Astrocyte (in vitro differentiated cells and primary cell): ENCODE results near the gene PTPN14. TPM values are rescaled to one million over a fixed set of nuclear protein-coding genes. Genes with fewer than 3 reads are reported as not detected.

Source experiments
- DNase-seq: peaks from one replicate; pipeline ENCODE4 v3.0.0-alpha.2; 2010; ENCODE audit warnings: low read depth
- FAIRE-seq: peaks from 2 replicates; lab custom pipeline; 2011; peaks lifted over from hg19 to GRCh38; lab: Jason Lieb, UNC
- H2AFZ ChIP-seq: 2 replicates; pipeline ENCODE4 v1.6.0; 2012; ENCODE audit warnings: low read depth, low read length, inconsistent platforms
- H3K27ac ChIP-seq: 2 replicates; pipeline ENCODE4 v1.5.1; 2011; ENCODE audit warnings: low read depth, low read length, inconsistent platforms
- H3K27me3 ChIP-seq: 2 replicates; pipeline ENCODE4 v1.6.0; 2011; ENCODE audit warnings: low read length, inconsistent platforms; ENCODE audit not compliant: insufficient read depth
- H3K36me3 ChIP-seq: 2 replicates; pipeline ENCODE4 v1.5.1; 2011; ENCODE audit warnings: low read length, inconsistent platforms; ENCODE audit not compliant: insufficient read depth
- H3K4me1 ChIP-seq: 2 replicates; pipeline ENCODE4 v1.5.1; 2011; ENCODE audit warnings: low read length, inconsistent platforms; ENCODE audit not compliant: insufficient read depth
- H3K4me2 ChIP-seq: 2 replicates; pipeline ENCODE4 v1.6.0; 2012; ENCODE audit warnings: low read length, inconsistent platforms
- H3K4me3 ChIP-seq: 2 replicates; pipeline ENCODE4 v1.5.1; 2011; ENCODE audit warnings: low read depth, mild to moderate bottlenecking, low read length, inconsistent platforms; ENCODE audit not compliant: insufficient read depth
- H3K79me2 ChIP-seq: 2 replicates; pipeline ENCODE4 v1.6.0; 2012; ENCODE audit warnings: mild to moderate bottlenecking, low read length, inconsistent platforms; ENCODE audit not compliant: insufficient read depth
- H3K9ac ChIP-seq: 2 replicates; pipeline ENCODE4 v1.6.0; 2012; ENCODE audit warnings: mild to moderate bottlenecking, low read length, inconsistent platforms
- H3K9me3 ChIP-seq: 2 replicates; pipeline ENCODE4 v1.5.1; 2012; ENCODE audit warnings: low read depth, mild to moderate bottlenecking, low read length, inconsistent platforms; ENCODE audit not compliant: insufficient read depth
- H4K20me1 ChIP-seq: 2 replicates; pipeline ENCODE4 v1.6.0; 2012; ENCODE audit warnings: low read length, inconsistent platforms; ENCODE audit not compliant: insufficient read depth
- H3K27ac Mint-ChIP-seq: one replicate; pipeline ENCODE4 v1.8.0; 2021; ENCODE audit warnings: mild to moderate bottlenecking, mixed read lengths; ENCODE audit not compliant: unreplicated experiment
- H3K27me3 Mint-ChIP-seq: one replicate; pipeline ENCODE4 v1.8.0; 2021; ENCODE audit warnings: low read depth, mixed read lengths; ENCODE audit not compliant: unreplicated experiment
- H3K36me3 Mint-ChIP-seq: one replicate; pipeline ENCODE4 v1.8.0; 2021; ENCODE audit warnings: low read depth, mixed read lengths; ENCODE audit not compliant: unreplicated experiment
- H3K4me1 Mint-ChIP-seq: one replicate; pipeline ENCODE4 v1.8.0; 2021; ENCODE audit warnings: low read depth, mixed read lengths; ENCODE audit not compliant: unreplicated experiment
- H3K4me3 Mint-ChIP-seq: one replicate; pipeline ENCODE4 v1.8.0; 2021; ENCODE audit warnings: mild to moderate bottlenecking, moderate library complexity, mixed read lengths; ENCODE audit not compliant: unreplicated experiment
- H3K9me3 Mint-ChIP-seq: one replicate; pipeline ENCODE4 v1.8.0; 2021; ENCODE audit warnings: mild to moderate bottlenecking, mixed read lengths; ENCODE audit not compliant: unreplicated experiment
- EZH2 ChIP-seq: IDR thresholded peaks from 2 replicates; pipeline ENCODE4 v1.6.1; 2012; ENCODE audit warnings: mild to moderate bottlenecking, low read length, inconsistent platforms; ENCODE audit not compliant: insufficient read depth
- total RNA-seq: library from RNA; stranded (reverse); gene quantifications from 2 replicates; pipeline ENCODE4 v1.2.1, GENCODE V29; 2021
- TF ChIP-seq, protein P1 (sequence below): IDR thresholded peaks from 2 replicates; pipeline ENCODE4 v1.5.1; 2011; ENCODE audit warnings: low read depth, mild to moderate bottlenecking, inconsistent platforms, low read length, moderate library complexity; ENCODE audit not compliant: insufficient read depth

Gene PTPN14
- total RNA-seq, 1 donor from 2014 or later, result 177 TPM

GRCh38 chr1:214423045-214423444 lies 128.4 kb downstream of the PTPN14 start:
- Histone ChIP-seq H4K20me1 (no peaks in the 10 kb centered on the region), H3K9ac (peak overlapping the region; percentile 80), H3K4me1 (peaks cover 59% of the 10 kb centered on the region), H3K4me2 (peak overlapping the region; percentile 76), H3K36me3 (no peaks in the 10 kb centered on the region), H3K27me3 (no peaks in the 10 kb centered on the region), H3K79me2 (peaks cover 71% of the 10 kb centered on the region), H3K9me3 (no peaks in the 10 kb centered on the region), H3K27ac (peak overlapping the region; percentile 95), H3K4me3 (peak overlapping the region; percentile 14), H2AFZ (no peak overlapping the region)
- Mint-ChIP-seq H3K4me1 (peaks cover 74% of the 10 kb centered on the region), H3K4me3 (no peak overlapping the region), H3K9me3 (no peaks in the 10 kb centered on the region), H3K27ac (peak overlapping the region; percentile 69), H3K27me3 (no peaks in the 10 kb centered on the region), H3K36me3 (peaks cover 10% of the 10 kb centered on the region)
- FAIRE-seq, result no peak
- DNase-seq, result peak; percentile 71
- TF ChIP-seq, protein P1, sequence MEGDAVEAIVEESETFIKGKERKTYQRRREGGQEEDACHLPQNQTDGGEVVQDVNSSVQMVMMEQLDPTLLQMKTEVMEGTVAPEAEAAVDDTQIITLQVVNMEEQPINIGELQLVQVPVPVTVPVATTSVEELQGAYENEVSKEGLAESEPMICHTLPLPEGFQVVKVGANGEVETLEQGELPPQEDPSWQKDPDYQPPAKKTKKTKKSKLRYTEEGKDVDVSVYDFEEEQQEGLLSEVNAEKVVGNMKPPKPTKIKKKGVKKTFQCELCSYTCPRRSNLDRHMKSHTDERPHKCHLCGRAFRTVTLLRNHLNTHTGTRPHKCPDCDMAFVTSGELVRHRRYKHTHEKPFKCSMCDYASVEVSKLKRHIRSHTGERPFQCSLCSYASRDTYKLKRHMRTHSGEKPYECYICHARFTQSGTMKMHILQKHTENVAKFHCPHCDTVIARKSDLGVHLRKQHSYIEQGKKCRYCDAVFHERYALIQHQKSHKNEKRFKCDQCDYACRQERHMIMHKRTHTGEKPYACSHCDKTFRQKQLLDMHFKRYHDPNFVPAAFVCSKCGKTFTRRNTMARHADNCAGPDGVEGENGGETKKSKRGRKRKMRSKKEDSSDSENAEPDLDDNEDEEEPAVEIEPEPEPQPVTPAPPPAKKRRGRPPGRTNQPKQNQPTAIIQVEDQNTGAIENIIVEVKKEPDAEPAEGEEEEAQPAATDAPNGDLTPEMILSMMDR, result no peak
- TF ChIP-seq EZH2, result no peak

DNA sequence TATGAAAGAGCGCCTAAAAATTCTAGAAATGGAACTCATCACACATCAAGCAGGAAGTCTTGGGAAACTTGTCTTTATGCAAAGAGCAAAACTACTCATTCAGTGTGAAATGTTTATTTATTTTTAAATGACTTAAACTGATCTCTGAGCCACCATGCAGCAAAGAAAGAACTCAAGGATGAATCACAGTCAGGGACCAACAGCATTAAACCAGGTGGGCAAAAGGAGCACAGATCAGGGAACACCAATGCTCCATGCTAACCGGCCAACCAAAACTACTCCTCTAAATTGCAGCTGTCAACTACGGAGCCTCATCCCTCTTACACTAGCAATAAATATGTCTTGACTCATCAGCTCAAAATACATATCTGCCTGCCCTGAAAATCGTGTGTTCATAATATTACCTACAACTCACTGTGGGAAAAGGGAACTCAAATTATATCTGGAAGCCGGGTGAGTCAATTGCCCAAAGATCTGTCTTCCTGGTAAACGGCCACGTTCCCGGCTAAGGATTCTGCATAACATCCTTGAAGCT lies 129.2 kb downstream of the PTPN14 start:
- Mint-ChIP-seq H3K27ac (peak overlapping the region; percentile 69), H3K36me3 (peaks cover 10% of the 10 kb centered on the region), H3K27me3 (no peaks in the 10 kb centered on the region), H3K4me1 (peaks cover 72% of the 10 kb centered on the region), H3K9me3 (no peaks in the 10 kb centered on the region), H3K4me3 (no peak overlapping the region)
- H4K20me1 ChIP-seq, result no peaks in the 10 kb centered on the region
- H3K4me1 ChIP-seq, result peaks cover 53% of the 10 kb centered on the region
- no peaks in the 10 kb centered on the region for H3K9me3 ChIP-seq
- TF ChIP-seq, protein P1, result no peak
- TF ChIP-seq EZH2, result no peak
- H3K27me3 ChIP-seq, result no peaks in the 10 kb centered on the region
- H3K4me2 ChIP-seq, result peak overlapping the region; percentile 76
- H3K36me3 ChIP-seq, result no peaks in the 10 kb centered on the region
- no peak overlapping the region for H3K4me3 ChIP-seq
- H2AFZ ChIP-seq, result no peak overlapping the region
- H3K9ac ChIP-seq, result peak overlapping the region; percentile 80
- peak overlapping the region; percentile 95 for H3K27ac ChIP-seq
- FAIRE-seq, result peak; percentile 71
- H3K79me2 ChIP-seq, result peaks cover 79% of the 10 kb centered on the region
- peak; percentile 94 for DNase-seq

GRCh38 chr1:214420833-214421232 lies 130.6 kb downstream of the PTPN14 start:
- H3K27me3 Mint-ChIP-seq, result no peaks in the 10 kb centered on the region
- H3K4me1 Mint-ChIP-seq, result peaks cover 70% of the 10 kb centered on the region
- peaks cover 81% of the 10 kb centered on the region for H3K79me2 ChIP-seq

More at GRCh38 chr1:214420833-214421232, 130.6 kb downstream of the PTPN14 start:
- no peaks in the 10 kb centered on the region for H3K36me3 ChIP-seq
- Mint-ChIP-seq H3K27ac (peak overlapping the region; percentile 70), H3K4me3 (no peak overlapping the region), H3K36me3 (peaks cover 10% of the 10 kb centered on the region), H3K9me3 (no peaks in the 10 kb centered on the region)
- FAIRE-seq (no peak), DNase-seq (no peak)
- no peak overlapping the region for H3K9ac ChIP-seq
- H3K9me3 ChIP-seq, result no peaks in the 10 kb centered on the region
- H3K4me3 ChIP-seq, result no peak overlapping the region
- no peak overlapping the region for H3K4me2 ChIP-seq
- TF ChIP-seq EZH2, result no peak
- TF ChIP-seq, protein P1, result no peak
- H2AFZ ChIP-seq, result no peak overlapping the region
- H4K20me1 ChIP-seq, result no peaks in the 10 kb centered on the region
- H3K27me3 ChIP-seq, result no peaks in the 10 kb centered on the region
- peaks cover 56% of the 10 kb centered on the region for H3K4me1 ChIP-seq
- peak overlapping the region; percentile 18 for H3K27ac ChIP-seq
